ENCODE results near the gene SORBS1.

DNA sequence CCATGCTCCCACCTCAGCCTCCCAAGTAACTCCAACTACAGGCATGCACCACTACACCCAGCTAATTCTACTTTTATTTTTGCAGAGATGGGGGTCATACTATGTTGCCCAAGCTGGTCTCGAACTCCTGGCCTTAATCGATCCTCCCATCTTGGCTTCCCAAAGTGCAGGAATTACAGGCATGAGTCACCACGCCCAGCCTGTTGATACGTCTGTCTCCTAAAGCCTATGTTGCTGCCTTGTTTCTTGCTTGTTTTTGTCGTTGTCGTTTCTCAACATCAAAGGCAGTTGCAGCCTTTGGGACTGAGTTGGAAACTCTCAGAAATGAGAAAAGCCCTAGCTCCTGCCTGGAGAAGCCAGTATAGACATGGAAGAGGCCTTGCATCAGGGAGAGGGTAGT, 49.9 kb downstream of the SORBS1 start:
- TF ChIP-seq CTCF (IDR thresholded peaks at IDR 0.05), result no peak
- TF ChIP-seq POLR2A (IDR thresholded peaks at IDR 0.05), result no peak
